IPS-15b (cell line): ENCODE data around the gene EMP1.

Experiments
- H3K27me3 ChIP-seq: one replicate; pipeline ENCODE4 v1.6.1; 2013; ENCODE audit warnings: low read length; ENCODE audit not compliant: control insufficient read depth, insufficient read depth
- H3K36me3 ChIP-seq: one replicate; pipeline ENCODE4 v1.6.1; 2013; ENCODE audit warnings: low read length; ENCODE audit not compliant: control insufficient read depth, insufficient read depth
- H3K4me1 ChIP-seq: one replicate; pipeline ENCODE4 v1.6.1; 2013; ENCODE audit warnings: mild to moderate bottlenecking, low read length; ENCODE audit not compliant: control insufficient read depth, insufficient read depth
- H3K4me3 ChIP-seq: one replicate; pipeline ENCODE4 v1.5.1; 2013; ENCODE audit warnings: low read depth, low read length
- H3K9ac ChIP-seq: one replicate; pipeline ENCODE4 v1.6.1; 2013; ENCODE audit warnings: low read depth, mild to moderate bottlenecking, low read length
- H3K9me3 ChIP-seq: one replicate; pipeline ENCODE4 v1.6.1; 2013; ENCODE audit warnings: mild to moderate bottlenecking, low read length; ENCODE audit not compliant: control insufficient read depth, insufficient read depth

Gene EMP1

GRCh38 chr12:13192719-13193118 lies 3.8 kb upstream of the EMP1 start:
- no peak overlapping the region for H3K4me3 ChIP-seq
- H3K9ac ChIP-seq: no peak overlapping the region
- no peaks in the 10 kb centered on the region for H3K4me1 ChIP-seq
- H3K9me3 ChIP-seq: no peaks in the 10 kb centered on the region
- H3K27me3 ChIP-seq: no peaks in the 10 kb centered on the region
- no peaks in the 10 kb centered on the region for H3K36me3 ChIP-seq

- Histone ChIP-seq H3K9me3 (no peaks in the 10 kb centered on the region), H3K27me3 (no peaks in the 10 kb centered on the region), H3K9ac (no peak overlapping the region), H3K4me3 (no peak overlapping the region), H3K36me3 (no peaks in the 10 kb centered on the region), H3K4me1 (peaks cover 2% of the 10 kb centered on the region)
Measured at GRCh38 chr12:13193505-13194231, 2.9 kb upstream of the EMP1 start.

GRCh38 chr12:13194401-13195110 lies 2.0 kb upstream of the EMP1 start:
- Histone ChIP-seq H3K27me3 (no peaks in the 10 kb centered on the region), H3K4me1 (peaks cover 2% of the 10 kb centered on the region), H3K9me3 (no peaks in the 10 kb centered on the region), H3K36me3 (no peaks in the 10 kb centered on the region), H3K9ac (no peak overlapping the region), H3K4me3 (no peak overlapping the region)

- no peak overlapping the region for H3K4me3 ChIP-seq
Measured at GRCh38 chr12:13195250-13195649, 1.3 kb upstream of the EMP1 start.

GRCh38 chr12:13195785-13196129 lies 769 bp upstream of the EMP1 start:
- peaks cover 2% of the 10 kb centered on the region for H3K4me1 ChIP-seq
- H3K4me3 ChIP-seq: no peak overlapping the region
- no peaks in the 10 kb centered on the region for H3K9me3 ChIP-seq
- H3K36me3 ChIP-seq: no peaks in the 10 kb centered on the region
- H3K27me3 ChIP-seq: no peaks in the 10 kb centered on the region
- H3K9ac ChIP-seq: no peak overlapping the region

More at GRCh38 chr12:13195250-13195649, 1.3 kb upstream of the EMP1 start:
- no peaks in the 10 kb centered on the region for H3K36me3 ChIP-seq
- H3K27me3 ChIP-seq: no peaks in the 10 kb centered on the region
- H3K9ac ChIP-seq: no peak overlapping the region
- no peaks in the 10 kb centered on the region for H3K9me3 ChIP-seq
- peaks cover 2% of the 10 kb centered on the region for H3K4me1 ChIP-seq

- Histone ChIP-seq H3K36me3 (no peaks in the 10 kb centered on the region), H3K4me1 (peaks cover 2% of the 10 kb centered on the region), H3K4me3 (no peak overlapping the region), H3K9me3 (no peaks in the 10 kb centered on the region), H3K9ac (no peak overlapping the region), H3K27me3 (no peaks in the 10 kb centered on the region)
Measured at GRCh38 chr12:13197032-13197431, 506 bp downstream of the EMP1 start.

- H3K9ac ChIP-seq: no peak overlapping the region
- peaks cover 2% of the 10 kb centered on the region for H3K4me1 ChIP-seq
- no peaks in the 10 kb centered on the region for H3K36me3 ChIP-seq
- no peak overlapping the region for H3K4me3 ChIP-seq
- H3K9me3 ChIP-seq: no peaks in the 10 kb centered on the region
- H3K27me3 ChIP-seq: no peaks in the 10 kb centered on the region
Measured at GRCh38 chr12:13197526-13198143, 1.1 kb downstream of the EMP1 start.

- no peak overlapping the region for H3K9ac ChIP-seq
- H3K4me1 ChIP-seq: peaks cover 2% of the 10 kb centered on the region
- H3K36me3 ChIP-seq: no peaks in the 10 kb centered on the region
- no peaks in the 10 kb centered on the region for H3K9me3 ChIP-seq
- no peaks in the 10 kb centered on the region for H3K27me3 ChIP-seq
- H3K4me3 ChIP-seq: no peak overlapping the region
Measured at GRCh38 chr12:13198241-13198640, 1.7 kb downstream of the EMP1 start.

- H3K36me3 ChIP-seq: no peaks in the 10 kb centered on the region
- no peaks in the 10 kb centered on the region for H3K9me3 ChIP-seq
- no peak overlapping the region for H3K9ac ChIP-seq
- no peaks in the 10 kb centered on the region for H3K27me3 ChIP-seq
- peaks cover 6% of the 10 kb centered on the region for H3K4me1 ChIP-seq
- no peak overlapping the region for H3K4me3 ChIP-seq
Measured at GRCh38 chr12:13198876-13199275, 2.4 kb downstream of the EMP1 start.

GRCh38 chr12:13199592-13199991 lies 3.1 kb downstream of the EMP1 start:
- H3K4me1 ChIP-seq: peaks cover 13% of the 10 kb centered on the region
- no peaks in the 10 kb centered on the region for H3K36me3 ChIP-seq
- no peak overlapping the region for H3K4me3 ChIP-seq
- no peak overlapping the region for H3K9ac ChIP-seq
- H3K9me3 ChIP-seq: no peaks in the 10 kb centered on the region
- no peaks in the 10 kb centered on the region for H3K27me3 ChIP-seq

GRCh38 chr12:13200841-13201240 lies 4.3 kb downstream of the EMP1 start:
- no peak overlapping the region for H3K9ac ChIP-seq
- no peak overlapping the region for H3K4me3 ChIP-seq
- no peaks in the 10 kb centered on the region for H3K27me3 ChIP-seq
- peaks cover 16% of the 10 kb centered on the region for H3K4me1 ChIP-seq
- no peaks in the 10 kb centered on the region for H3K9me3 ChIP-seq
- no peaks in the 10 kb centered on the region for H3K36me3 ChIP-seq
